ENCODE measurements around the gene SGSH.
"Not testable (repeated sequence)": the region's sequence is repeated elsewhere in the genome, so short reads cannot be mapped to it uniquely, and the experiment has no call there.

SGSH gene

DNA sequence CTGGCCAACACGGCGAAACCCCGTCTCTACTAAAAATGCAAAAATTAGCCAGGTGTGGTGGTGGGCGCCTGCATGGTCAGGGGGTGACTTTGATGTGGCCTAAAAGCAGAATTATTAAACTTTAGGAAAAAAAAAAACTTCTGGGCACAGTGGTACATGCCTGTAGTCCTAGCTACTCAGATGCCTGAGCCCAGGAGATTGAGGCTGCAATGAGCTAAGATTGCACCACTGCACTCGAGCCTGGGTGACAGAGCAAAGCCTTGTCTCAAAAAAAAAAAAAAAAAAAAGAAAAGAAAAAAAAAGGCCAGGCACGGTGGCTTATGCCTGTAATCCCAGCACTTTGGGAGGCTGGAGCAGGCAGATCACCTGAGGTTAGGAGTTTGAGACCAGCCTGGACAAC, 20.8 kb downstream of the SGSH start:
- not testable (repeated sequence) for H3K36me3 ChIP-seq (ENCODE audit: control insufficient read depth in 2 of 2, insufficient read depth in 1 of 2, low read length in 2 of 2); H3K4me3 ChIP-seq (ENCODE audit: low read depth, low read length); H3K4me1 ChIP-seq (ENCODE audit: control insufficient read depth, insufficient read depth, low read length); H3K27ac ChIP-seq (ENCODE audit: extremely low read depth, low read depth, low read length); H3K9me3 ChIP-seq (ENCODE audit: control insufficient read depth, insufficient read depth, low read depth, low read length)
- TF ChIP-seq, protein P1, sequence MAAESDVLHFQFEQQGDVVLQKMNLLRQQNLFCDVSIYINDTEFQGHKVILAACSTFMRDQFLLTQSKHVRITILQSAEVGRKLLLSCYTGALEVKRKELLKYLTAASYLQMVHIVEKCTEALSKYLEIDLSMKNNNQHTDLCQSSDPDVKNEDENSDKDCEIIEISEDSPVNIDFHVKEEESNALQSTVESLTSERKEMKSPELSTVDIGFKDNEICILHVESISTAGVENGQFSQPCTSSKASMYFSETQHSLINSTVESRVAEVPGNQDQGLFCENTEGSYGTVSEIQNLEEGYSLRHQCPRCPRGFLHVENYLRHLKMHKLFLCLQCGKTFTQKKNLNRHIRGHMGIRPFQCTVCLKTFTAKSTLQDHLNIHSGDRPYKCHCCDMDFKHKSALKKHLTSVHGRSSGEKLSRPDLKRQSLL (tag by site-specific recombination; IDR thresholded peaks at IDR 0.05), result peak; percentile 55; the same call in 1 of the 2 replicates
- TF ChIP-seq, protein P2, sequence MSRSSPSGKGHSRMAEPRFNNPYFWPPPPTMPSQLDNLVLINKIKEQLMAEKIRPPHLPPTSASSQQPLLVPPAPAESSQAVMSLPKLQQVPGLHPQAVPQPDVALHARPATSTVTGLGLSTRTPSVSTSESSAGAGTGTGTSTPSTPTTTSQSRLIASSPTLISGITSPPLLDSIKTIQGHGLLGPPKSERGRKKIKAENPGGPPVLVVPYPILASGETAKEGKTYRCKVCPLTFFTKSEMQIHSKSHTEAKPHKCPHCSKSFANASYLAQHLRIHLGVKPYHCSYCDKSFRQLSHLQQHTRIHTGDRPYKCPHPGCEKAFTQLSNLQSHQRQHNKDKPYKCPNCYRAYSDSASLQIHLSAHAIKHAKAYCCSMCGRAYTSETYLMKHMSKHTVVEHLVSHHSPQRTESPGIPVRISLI (tag by site-specific recombination; IDR thresholded peaks at IDR 0.05), result peak; percentile 74; the same call in 1 of the 2 replicates
- TF ChIP-seq, protein P3, sequence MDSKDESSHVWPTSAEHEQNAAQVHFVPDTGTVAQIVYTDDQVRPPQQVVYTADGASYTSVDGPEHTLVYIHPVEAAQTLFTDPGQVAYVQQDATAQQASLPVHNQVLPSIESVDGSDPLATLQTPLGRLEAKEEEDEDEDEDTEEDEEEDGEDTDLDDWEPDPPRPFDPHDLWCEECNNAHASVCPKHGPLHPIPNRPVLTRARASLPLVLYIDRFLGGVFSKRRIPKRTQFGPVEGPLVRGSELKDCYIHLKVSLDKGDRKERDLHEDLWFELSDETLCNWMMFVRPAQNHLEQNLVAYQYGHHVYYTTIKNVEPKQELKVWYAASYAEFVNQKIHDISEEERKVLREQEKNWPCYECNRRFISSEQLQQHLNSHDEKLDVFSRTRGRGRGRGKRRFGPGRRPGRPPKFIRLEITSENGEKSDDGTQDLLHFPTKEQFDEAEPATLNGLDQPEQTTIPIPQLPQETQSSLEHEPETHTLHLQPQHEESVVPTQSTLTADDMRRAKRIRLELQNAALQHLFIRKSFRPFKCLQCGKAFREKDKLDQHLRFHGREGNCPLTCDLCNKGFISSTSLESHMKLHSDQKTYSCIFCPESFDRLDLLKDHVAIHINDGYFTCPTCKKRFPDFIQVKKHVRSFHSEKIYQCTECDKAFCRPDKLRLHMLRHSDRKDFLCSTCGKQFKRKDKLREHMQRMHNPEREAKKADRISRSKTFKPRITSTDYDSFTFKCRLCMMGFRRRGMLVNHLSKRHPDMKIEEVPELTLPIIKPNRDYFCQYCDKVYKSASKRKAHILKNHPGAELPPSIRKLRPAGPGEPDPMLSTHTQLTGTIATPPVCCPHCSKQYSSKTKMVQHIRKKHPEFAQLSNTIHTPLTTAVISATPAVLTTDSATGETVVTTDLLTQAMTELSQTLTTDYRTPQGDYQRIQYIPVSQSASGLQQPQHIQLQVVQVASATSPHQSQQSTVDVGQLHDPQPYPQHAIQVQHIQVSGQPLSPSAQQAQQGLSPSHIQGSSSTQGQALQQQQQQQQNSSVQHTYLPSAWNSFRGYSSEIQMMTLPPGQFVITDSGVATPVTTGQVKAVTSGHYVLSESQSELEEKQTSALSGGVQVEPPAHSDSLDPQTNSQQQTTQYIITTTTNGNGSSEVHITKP (tag by site-specific recombination; IDR thresholded peaks at IDR 0.05), result 0 out of 2 replicates have a peak, but pooled peaks have one; percentile 6
- CTCF ChIA-PET, result interaction anchor here (0.6 to 1.1 kb wide), 4 partner anchors 98 to 183 kb away, joined by 3 to 4 read pairs (median 3); partner anchors contain the start of gene GAA
- POLR2A ChIA-PET, result interaction anchor here (0.6 to 0.7 kb wide), 6 partner anchors 19 to 924 kb away, joined by 3 to 6 read pairs (median 4); no protein-coding TSS in a partner anchor

DNA sequence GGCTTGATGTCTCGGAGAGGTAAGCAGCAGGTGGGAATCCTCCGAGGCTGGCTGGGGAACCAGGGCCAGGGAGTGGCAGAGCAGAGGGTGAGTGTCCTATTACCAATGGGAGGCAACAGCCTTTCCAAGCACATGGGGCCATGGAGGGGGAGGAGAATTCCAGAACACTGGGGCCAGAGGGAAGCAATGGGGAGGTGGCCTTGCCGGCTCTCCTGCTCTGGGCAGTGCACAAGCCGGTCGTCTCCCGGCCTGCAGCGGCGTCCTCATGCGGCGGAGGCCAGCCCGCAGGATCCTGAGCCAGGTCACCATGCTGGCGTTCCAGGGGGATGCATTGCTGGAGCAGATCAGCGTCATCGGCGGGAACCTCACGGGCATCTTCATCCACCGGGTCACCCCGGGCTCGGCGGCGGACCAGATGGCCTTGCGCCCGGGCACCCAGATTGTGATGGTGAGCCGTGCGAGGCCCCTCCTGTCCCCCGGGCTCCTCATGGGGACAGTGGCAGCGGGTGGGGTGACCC, 21.9 kb downstream of the SGSH start:
- Histone ChIP-seq H3K9me3 (ENCODE audit: control insufficient read depth, insufficient read depth, low read depth, low read length) (no peaks in the 10 kb centered on the region), H3K4me1 (ENCODE audit: control insufficient read depth, insufficient read depth, low read length) (no peaks in the 10 kb centered on the region), H3K4me3 (ENCODE audit: low read depth, low read length) (no peak overlapping the region), H3K36me3 (ENCODE audit: control insufficient read depth in 2 of 2, insufficient read depth in 1 of 2, low read length in 2 of 2) (no peaks in the 10 kb centered on the region; a peak in 1 of 3 replicates), H3K27ac (ENCODE audit: extremely low read depth, low read depth, low read length) (no peak overlapping the region)
- TF ChIP-seq ZIC2 (tag by site-specific recombination; IDR thresholded peaks at IDR 0.05) (peak; percentile 63), ZNF341 (tag by site-specific recombination; IDR thresholded peaks at IDR 0.05; ENCODE audit: low read depth) (peak; percentile 46; the same call in 1 of the 2 replicates), SCRT2 (tag by site-specific recombination; IDR thresholded peaks at IDR 0.05) (peak; percentile 52; the same call in 1 of the 2 replicates), BCL11B (tag by site-specific recombination; IDR thresholded peaks at IDR 0.05; ENCODE audit: low read depth) (no peak), SCRT1 (tag by site-specific recombination; IDR thresholded peaks at IDR 0.05; ENCODE audit: borderline replicate concordance) (peak; percentile 41; the same call in 1 of the 2 replicates), ZBTB17 (tag by site-specific recombination; IDR thresholded peaks at IDR 0.05) (0 out of 2 replicates have a peak, but pooled peaks have one; percentile 12), ZNF560 (tag by site-specific recombination; IDR thresholded peaks at IDR 0.05; ENCODE audit: borderline replicate concordance) (no peak), ZNF600 (tag by site-specific recombination; IDR thresholded peaks at IDR 0.05) (peak; percentile 85)
- POLR2A ChIA-PET, result no interaction called here
- CTCF ChIA-PET, result interaction anchor here (1.0 to 1.1 kb wide), 2 partner anchors 97 to 115 kb away, joined by 3 read pairs; partner anchors contain the start of gene GAA

DNA sequence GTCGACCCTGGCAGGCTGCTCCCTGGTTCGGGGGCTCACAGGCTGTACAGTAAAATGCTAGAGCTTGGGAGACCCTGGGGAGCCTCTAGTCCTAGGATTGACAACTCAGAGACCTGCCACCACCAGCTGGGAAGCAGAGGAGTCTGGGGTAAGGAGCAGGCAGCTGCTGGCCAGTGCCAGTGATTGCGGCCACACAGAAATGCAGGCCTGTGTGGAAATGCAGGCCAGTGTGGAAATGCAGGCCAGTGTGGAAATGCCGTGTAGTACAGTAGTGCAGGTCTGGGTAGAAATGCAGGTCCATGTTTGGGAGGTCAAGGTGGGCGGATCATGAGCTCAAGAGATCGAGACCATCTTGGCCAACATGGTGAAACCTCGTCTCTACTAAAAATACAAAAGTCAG, 23.5 kb downstream of the SGSH start:
- Histone ChIP-seq H3K36me3 (ENCODE audit: control insufficient read depth in 2 of 2, insufficient read depth in 1 of 2, low read length in 2 of 2) (no peaks in the 10 kb centered on the region), H3K4me1 (ENCODE audit: control insufficient read depth, insufficient read depth, low read length) (no peaks in the 10 kb centered on the region), H3K9me3 (ENCODE audit: control insufficient read depth, insufficient read depth, low read depth, low read length) (no peaks in the 10 kb centered on the region), H3K27ac (ENCODE audit: extremely low read depth, low read depth, low read length) (no peak overlapping the region), H3K4me3 (ENCODE audit: low read depth, low read length) (no peak overlapping the region)
- ChIA-PET CTCF (interaction anchor here (0.6 to 4.0 kb wide), 22 partner anchors 9 to 374 kb away, joined by 3 to 48 read pairs (median 3); no protein-coding TSS in a partner anchor), POLR2A (interaction anchor here (0.6 kb wide), 1 partner anchor 49 kb away, joined by 5 read pairs; no protein-coding TSS in a partner anchor)
- TF ChIP-seq ZNF202 (tag by site-specific recombination; IDR thresholded peaks at IDR 0.05; ENCODE audit: borderline replicate concordance) (no peak), ZNF292 (tag by site-specific recombination; IDR thresholded peaks at IDR 0.05; ENCODE audit: borderline replicate concordance, low read depth) (no peak), ZNF394 (tag by site-specific recombination; IDR thresholded peaks at IDR 0.05; ENCODE audit: borderline replicate concordance) (no peak), ZNF555 (tag by site-specific recombination; conservative IDR thresholded peaks at IDR 0.05) (no peak), ZNF248 (tag by site-specific recombination; IDR thresholded peaks at IDR 0.05) (no peak), ZNF571 (tag by site-specific recombination; IDR thresholded peaks at IDR 0.05) (no peak), ZNF610 (tag by site-specific recombination; IDR thresholded peaks at IDR 0.05; ENCODE audit: borderline replicate concordance) (no peak), FEZF1 (tag by site-specific recombination; IDR thresholded peaks at IDR 0.05) (no peak), ZNF174 (tag by site-specific recombination; IDR thresholded peaks at IDR 0.05) (no peak)
- TF ChIP-seq, protein P4, sequence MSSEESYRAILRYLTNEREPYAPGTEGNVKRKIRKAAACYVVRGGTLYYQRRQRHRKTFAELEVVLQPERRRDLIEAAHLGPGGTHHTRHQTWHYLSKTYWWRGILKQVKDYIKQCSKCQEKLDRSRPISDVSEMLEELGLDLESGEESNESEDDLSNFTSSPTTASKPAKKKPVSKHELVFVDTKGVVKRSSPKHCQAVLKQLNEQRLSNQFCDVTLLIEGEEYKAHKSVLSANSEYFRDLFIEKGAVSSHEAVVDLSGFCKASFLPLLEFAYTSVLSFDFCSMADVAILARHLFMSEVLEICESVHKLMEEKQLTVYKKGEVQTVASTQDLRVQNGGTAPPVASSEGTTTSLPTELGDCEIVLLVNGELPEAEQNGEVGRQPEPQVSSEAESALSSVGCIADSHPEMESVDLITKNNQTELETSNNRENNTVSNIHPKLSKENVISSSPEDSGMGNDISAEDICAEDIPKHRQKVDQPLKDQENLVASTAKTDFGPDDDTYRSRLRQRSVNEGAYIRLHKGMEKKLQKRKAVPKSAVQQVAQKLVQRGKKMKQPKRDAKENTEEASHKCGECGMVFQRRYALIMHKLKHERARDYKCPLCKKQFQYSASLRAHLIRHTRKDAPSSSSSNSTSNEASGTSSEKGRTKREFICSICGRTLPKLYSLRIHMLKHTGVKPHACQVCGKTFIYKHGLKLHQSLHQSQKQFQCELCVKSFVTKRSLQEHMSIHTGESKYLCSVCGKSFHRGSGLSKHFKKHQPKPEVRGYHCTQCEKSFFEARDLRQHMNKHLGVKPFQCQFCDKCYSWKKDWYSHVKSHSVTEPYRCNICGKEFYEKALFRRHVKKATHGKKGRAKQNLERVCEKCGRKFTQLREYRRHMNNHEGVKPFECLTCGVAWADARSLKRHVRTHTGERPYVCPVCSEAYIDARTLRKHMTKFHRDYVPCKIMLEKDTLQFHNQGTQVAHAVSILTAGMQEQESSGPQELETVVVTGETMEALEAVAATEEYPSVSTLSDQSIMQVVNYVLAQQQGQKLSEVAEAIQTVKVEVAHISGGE (tag by site-specific recombination; conservative IDR thresholded peaks at IDR 0.05; ENCODE audit: low read depth), result no peak

All from HEK293 (cell line).